ENCODE results near the gene OR2F2. TPM values are rescaled to one million over a fixed set of nuclear protein-coding genes. Genes with fewer than 3 reads are reported as not detected.

OR2F2 gene
- polyA plus RNA-seq, 4 donors = not detected

DNA sequence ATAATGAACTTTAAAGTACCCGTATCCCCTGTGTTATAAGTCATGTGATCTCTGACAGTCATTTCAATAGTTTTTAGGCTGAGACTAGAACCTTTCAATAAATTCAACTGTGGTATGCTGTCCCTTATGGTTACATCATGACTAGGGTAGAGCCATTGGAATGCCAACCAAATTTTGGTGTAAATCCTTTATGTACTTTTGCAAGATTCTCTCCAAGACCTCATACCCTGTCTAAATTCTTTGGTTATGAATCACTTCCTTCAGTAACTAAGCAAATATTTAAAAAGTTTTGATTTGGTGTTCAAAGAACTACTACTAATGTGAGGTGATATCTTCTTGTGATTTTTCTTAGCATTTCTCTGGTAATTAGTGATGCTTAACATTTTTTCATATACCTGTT is 44.3 kb downstream of the OR2F2 start:
- DNase-seq = no peak
- no peak for FAIRE-seq
- peaks cover 0 to 8% (median 0%) of the 10 kb centered on the region in 3 donors for H3K4me1 ChIP-seq (ENCODE audit: control insufficient read depth in 3 of 3, insufficient read depth in 2 of 3, low read depth in 1 of 3, low read length in 2 of 3)
- no peaks in the 10 kb centered on the region for H3K27me3 ChIP-seq (ENCODE audit: control insufficient read depth in 3 of 3, insufficient read depth in 3 of 3, low read length in 3 of 3)
- peaks cover 0 to 11% of the 10 kb centered on the region in 2 donors for H3K9me3 ChIP-seq (ENCODE audit: control insufficient read depth in 2 of 2, insufficient read depth in 1 of 2, low read depth in 1 of 2, low read length in 1 of 2)
- 82 to 96% (median 90%) methylated on average over 1 of the region's 1 CpG for WGBS, 3 donors
- H3K36me3 ChIP-seq (ENCODE audit: control insufficient read depth in 3 of 3, insufficient read depth in 2 of 3, low read depth in 1 of 3, low read length in 3 of 3) = no peaks in the 10 kb centered on the region
- no peak overlapping the region for H3K27ac ChIP-seq (ENCODE audit: low read depth in 1 of 3, low read length in 2 of 3)
- no peak overlapping the region for H3K4me3 ChIP-seq (ENCODE audit: low read depth in 1 of 3, low read length in 3 of 3)

DNA sequence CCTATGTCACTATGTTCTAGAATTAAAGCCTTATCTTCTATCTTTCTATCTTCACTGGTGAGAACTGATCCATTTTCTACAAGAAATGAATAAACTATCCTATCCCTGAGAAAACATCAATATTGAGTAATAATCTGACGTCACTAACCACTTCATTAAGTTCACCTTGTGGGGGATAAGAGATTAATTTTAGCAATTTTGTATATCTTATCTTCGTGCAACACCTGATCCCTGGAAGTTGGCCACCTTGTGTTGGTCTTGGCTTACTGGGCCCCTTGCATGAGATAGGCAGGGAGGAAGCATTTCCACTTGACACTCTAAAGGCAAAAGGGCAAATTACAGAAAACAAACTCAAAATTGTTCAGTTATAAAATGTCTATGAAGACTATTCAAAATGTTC is 45.0 kb downstream of the OR2F2 start:
- Histone ChIP-seq H3K4me1 (ENCODE audit: control insufficient read depth in 3 of 3, insufficient read depth in 2 of 3, low read depth in 1 of 3, low read length in 2 of 3) (peaks cover 0 to 4% (median 0%) of the 10 kb centered on the region in 3 donors), H3K27ac (ENCODE audit: low read depth in 1 of 3, low read length in 2 of 3) (no peak overlapping the region), H3K9me3 (ENCODE audit: control insufficient read depth in 2 of 2, insufficient read depth in 1 of 2, low read depth in 1 of 2, low read length in 1 of 2) (peaks cover 0 to 11% of the 10 kb centered on the region in 2 donors), H3K27me3 (ENCODE audit: control insufficient read depth in 3 of 3, insufficient read depth in 3 of 3, low read length in 3 of 3) (no peaks in the 10 kb centered on the region), H3K4me3 (ENCODE audit: low read depth in 1 of 3, low read length in 3 of 3) (no peak overlapping the region), H3K36me3 (ENCODE audit: control insufficient read depth in 3 of 3, insufficient read depth in 2 of 3, low read depth in 1 of 3, low read length in 3 of 3) (no peaks in the 10 kb centered on the region)
- DNase-seq (no peak), FAIRE-seq (no peak)
- WGBS, 3 donors = 19 to 49% (median 36%) methylated on average over 2 of the region's 2 CpGs

DNA sequence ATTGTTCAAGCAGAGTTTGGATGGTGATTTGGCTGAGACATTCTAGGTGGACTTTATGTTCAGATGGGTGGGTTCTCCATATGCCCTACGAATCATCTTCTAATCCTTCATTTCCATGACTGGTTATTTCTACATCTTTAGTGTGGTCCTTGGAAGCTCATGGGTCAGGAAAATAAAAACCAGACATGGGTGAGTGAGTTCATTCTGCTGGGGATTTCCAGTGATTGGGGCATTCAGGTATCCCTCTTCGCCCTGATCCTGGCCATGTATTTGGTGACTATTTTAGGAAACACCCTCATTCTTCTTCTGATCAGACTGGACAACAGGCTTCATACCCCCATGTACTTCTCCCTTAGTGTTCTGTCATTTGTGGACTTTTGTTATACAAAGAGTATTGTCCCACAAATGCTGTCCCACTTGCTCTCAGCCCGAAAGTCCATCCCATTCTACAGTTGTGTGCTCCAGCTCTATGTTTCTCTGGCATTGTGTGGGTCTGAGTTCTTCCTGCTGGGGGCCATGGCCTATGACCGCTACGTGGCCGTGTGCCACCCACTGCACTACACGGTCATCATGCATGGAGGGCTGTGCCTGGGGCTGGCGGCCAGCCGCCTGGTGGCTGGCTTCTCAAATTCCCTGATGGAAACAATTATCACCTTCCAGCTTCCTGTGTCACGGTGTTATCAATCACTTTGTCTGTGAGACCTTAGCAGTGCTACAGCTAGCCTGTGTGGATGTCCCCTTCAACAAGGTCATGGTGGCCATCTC is 45.9 kb downstream of the OR2F2 start:
- Histone ChIP-seq H3K27me3 (ENCODE audit: control insufficient read depth in 3 of 3, insufficient read depth in 3 of 3, low read length in 3 of 3) (no peaks in the 10 kb centered on the region), H3K27ac (ENCODE audit: low read depth in 1 of 3, low read length in 2 of 3) (no peak overlapping the region), H3K36me3 (ENCODE audit: control insufficient read depth in 3 of 3, insufficient read depth in 2 of 3, low read depth in 1 of 3, low read length in 3 of 3) (no peaks in the 10 kb centered on the region), H3K9me3 (ENCODE audit: control insufficient read depth in 2 of 2, insufficient read depth in 1 of 2, low read depth in 1 of 2, low read length in 1 of 2) (peaks cover 0 to 11% of the 10 kb centered on the region in 2 donors), H3K4me1 (ENCODE audit: control insufficient read depth in 3 of 3, insufficient read depth in 2 of 3, low read depth in 1 of 3, low read length in 2 of 3) (no peaks in the 10 kb centered on the region), H3K4me3 (ENCODE audit: low read depth in 1 of 3, low read length in 3 of 3) (no peak overlapping the region)
- DNase-seq = no peak
- 90 to 98% (median 94%) methylated on average over 10 of the region's 10 CpGs for WGBS, 3 donors
- FAIRE-seq = no peak

GRCh38 chr7:143983960-143984359 is 48.9 kb downstream of the OR2F2 start:
- no peak overlapping the region for H3K4me3 ChIP-seq (ENCODE audit: low read depth in 1 of 3, low read length in 3 of 3)
- no peak for FAIRE-seq
- H3K27ac ChIP-seq (ENCODE audit: low read depth in 1 of 3, low read length in 2 of 3) = no peak overlapping the region
- WGBS, 3 donors = 89 to 95% (median 93%) methylated on average over 5 of the region's 5 CpGs
- H3K9me3 ChIP-seq (ENCODE audit: control insufficient read depth in 2 of 2, insufficient read depth in 1 of 2, low read depth in 1 of 2, low read length in 1 of 2) = peaks cover 0 to 12% of the 10 kb centered on the region in 2 donors
- no peak for DNase-seq
- H3K27me3 ChIP-seq (ENCODE audit: control insufficient read depth in 3 of 3, insufficient read depth in 3 of 3, low read length in 3 of 3) = no peaks in the 10 kb centered on the region
- no peaks in the 10 kb centered on the region for H3K4me1 ChIP-seq (ENCODE audit: control insufficient read depth in 3 of 3, insufficient read depth in 2 of 3, low read depth in 1 of 3, low read length in 2 of 3)
- no peaks in the 10 kb centered on the region for H3K36me3 ChIP-seq (ENCODE audit: control insufficient read depth in 3 of 3, insufficient read depth in 2 of 3, low read depth in 1 of 3, low read length in 3 of 3)

Other genes with a start within 250 kb of the OR2F2 start
- not detected for gene CTAGE6, start 177.5 kb upstream of the OR2F2 start, polyA plus RNA-seq
- gene TCAF1, start 33.1 kb upstream of the OR2F2 start, polyA plus RNA-seq = 10 to 100 TPM in 2 of 4 donors, 1 to 10 TPM in 2; 8.1 to 60.5 (median 12.9) TPM
- gene OR2F1, start 19.6 kb downstream of the OR2F2 start, polyA plus RNA-seq = under 1 TPM in 1 of 4 donors, not detected in 3; 0.03 TPM
- gene OR6B1, start 65.1 kb downstream of the OR2F2 start, polyA plus RNA-seq = under 1 TPM in 1 of 4 donors, not detected in 3; 0.01 TPM
- gene OR2A5, start 113.7 kb downstream of the OR2F2 start, polyA plus RNA-seq = under 1 TPM in 1 of 4 donors, not detected in 3; under 0.01 TPM
- gene OR2A25, start 134.6 kb downstream of the OR2F2 start, polyA plus RNA-seq = under 1 TPM in 1 of 4 donors, not detected in 3; 0.03 TPM
- under 1 TPM in 1 of 4 donors, not detected in 3; 0.03 TPM for gene OR2A12, start 151.0 kb downstream of the OR2F2 start, polyA plus RNA-seq
- gene OR2A2, start 174.3 kb downstream of the OR2F2 start, polyA plus RNA-seq = not detected
- under 1 TPM in 1 of 4 donors, not detected in 3; 0.07 TPM for gene OR2A14, start 187.9 kb downstream of the OR2F2 start, polyA plus RNA-seq
- gene CTAGE4, start 248.2 kb downstream of the OR2F2 start, polyA plus RNA-seq = 10 to 100 TPM in 2 of 4 donors, 1 to 10 TPM in 1, under 1 TPM in 1; 0.48 to 16.5 (median 9.5) TPM